ENCODE measurements around the gene EMILIN2.

DNA sequence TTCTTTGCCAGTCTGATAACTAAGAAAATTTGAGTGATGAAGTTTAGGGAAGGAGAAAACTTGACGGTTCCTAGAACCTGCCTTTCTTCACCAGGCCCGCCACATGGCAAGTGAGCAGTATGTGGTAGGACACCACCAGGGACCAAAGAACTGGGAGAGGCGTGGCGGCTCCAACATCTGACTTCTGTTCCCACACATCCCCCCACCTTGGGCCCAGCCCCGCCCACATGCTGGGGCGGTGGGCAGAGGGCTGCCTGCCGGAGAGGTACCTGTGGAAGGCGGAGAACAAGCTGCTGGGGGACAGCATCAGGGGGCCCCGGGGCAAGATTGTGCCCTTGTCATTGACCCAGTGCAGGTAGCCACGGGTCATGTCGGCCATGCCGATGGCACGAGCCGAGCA, 75.0 kb downstream of the EMILIN2 start:
- TF ChIP-seq, protein P1, sequence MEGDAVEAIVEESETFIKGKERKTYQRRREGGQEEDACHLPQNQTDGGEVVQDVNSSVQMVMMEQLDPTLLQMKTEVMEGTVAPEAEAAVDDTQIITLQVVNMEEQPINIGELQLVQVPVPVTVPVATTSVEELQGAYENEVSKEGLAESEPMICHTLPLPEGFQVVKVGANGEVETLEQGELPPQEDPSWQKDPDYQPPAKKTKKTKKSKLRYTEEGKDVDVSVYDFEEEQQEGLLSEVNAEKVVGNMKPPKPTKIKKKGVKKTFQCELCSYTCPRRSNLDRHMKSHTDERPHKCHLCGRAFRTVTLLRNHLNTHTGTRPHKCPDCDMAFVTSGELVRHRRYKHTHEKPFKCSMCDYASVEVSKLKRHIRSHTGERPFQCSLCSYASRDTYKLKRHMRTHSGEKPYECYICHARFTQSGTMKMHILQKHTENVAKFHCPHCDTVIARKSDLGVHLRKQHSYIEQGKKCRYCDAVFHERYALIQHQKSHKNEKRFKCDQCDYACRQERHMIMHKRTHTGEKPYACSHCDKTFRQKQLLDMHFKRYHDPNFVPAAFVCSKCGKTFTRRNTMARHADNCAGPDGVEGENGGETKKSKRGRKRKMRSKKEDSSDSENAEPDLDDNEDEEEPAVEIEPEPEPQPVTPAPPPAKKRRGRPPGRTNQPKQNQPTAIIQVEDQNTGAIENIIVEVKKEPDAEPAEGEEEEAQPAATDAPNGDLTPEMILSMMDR (IDR thresholded peaks at IDR 0.05; ENCODE audit: low read length), result no peak
- TF ChIP-seq EZH2 (IDR thresholded peaks at IDR 0.05; ENCODE audit: borderline replicate concordance, low read length), result no peak

All from OCI-LY1 (cell line).